Measurements from ENCODE around the gene TRAK1.

TRAK1 gene

GRCh38 chr3:42128526-42128925, 37.4 kb downstream of the TRAK1 start:
- peak; percentile 64 for DNase-seq

- peak; percentile 25 for DNase-seq
These were observed 38.1 kb downstream of the TRAK1 start for GRCh38 chr3:42129014-42129953.

DNA sequence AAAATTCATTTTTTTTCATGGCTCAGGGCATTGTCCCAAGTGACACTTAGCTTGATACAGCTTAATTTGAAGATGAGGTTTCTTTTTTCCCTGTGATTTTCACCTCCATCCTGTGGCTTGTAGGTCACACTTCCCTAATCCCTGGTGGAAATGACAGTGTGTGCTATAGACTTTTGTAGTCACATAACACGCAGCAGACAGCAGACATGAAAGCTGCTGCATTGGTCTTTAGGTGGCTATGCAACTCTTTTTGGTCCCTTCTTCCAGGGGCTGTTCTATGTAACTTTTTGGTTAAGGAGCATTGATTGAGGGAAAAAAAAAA, 38.8 kb downstream of the TRAK1 start:
- no peak for DNase-seq

DNA sequence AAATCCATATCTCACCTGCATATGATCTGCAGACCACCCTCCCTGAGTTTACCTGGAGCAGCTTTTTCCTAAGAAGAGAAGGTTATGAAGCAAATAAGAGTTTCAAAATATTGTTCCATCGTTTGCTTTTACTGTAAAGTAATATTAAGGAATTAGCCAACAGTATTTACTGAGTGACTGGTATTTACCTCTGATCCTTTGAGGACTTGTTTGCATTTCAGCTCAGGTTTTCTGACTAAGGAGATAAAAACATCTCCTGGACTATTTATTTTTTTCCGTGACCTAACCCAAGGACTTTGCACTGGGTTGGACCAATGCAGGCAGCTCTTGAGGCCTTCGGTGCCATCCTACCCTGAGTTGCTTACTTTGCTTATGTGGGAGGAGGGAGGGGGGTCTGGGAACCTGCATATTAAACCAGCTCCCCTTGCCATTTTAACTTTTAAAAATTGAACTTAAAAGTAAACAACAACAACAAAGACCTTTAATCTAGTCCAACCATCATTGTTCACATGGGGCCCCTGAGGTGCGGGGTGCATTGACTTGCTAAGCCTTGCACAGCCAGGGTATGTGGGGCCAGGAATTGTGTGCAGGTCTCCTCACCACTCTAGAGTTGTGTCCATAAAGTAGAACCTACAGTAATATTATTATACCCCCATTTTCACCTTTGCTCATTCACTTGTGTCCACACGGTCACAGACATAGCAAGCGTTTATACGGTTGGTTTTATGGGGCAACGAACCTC, 39.3 kb downstream of the TRAK1 start:
- DNase-seq, result peak; percentile 25

DNA sequence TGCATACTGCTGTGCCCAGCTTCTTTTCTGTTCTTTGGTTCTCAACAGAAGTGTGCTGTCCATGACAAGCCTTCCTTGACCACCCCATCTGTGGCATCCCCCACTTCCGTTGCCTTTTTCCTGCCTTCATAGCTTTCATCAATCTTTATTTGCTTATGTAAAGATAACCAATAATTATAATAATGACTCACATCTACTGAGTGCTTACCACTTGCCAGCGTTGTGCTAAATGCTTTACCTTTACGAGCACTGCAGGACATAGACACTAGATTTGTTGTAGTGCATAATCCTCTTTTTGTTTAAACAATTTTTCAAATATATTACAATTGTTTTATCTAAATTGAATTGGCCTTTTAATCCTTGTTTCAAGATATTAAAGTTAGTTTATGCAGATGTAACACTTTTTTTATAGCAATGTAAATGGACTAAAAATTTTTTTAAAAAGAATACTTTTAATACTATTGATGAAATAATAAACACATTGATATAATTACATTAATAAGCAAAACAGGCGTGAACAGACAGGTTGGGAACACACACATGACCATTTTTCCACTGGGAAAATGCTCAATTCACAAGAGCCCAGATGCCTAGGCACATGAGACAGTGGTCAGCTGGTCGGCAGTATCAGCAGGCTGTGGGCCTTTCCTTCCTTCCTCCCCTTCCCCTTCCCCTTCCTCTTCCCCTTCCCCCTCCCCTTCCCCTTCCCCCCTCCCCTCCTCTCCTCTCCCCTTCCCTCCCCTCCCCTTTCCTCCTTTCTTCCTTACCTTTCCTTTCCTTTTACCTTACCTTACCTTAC, 42.5 kb downstream of the TRAK1 start:
- DNase-seq, result no peak

- DNase-seq, result no peak
These were observed 43.8 kb downstream of the TRAK1 start for GRCh38 chr3:42134867-42135464.

GRCh38 chr3:42139621-42140453, 48.7 kb downstream of the TRAK1 start:
- DNase-seq, result no peak

DNA sequence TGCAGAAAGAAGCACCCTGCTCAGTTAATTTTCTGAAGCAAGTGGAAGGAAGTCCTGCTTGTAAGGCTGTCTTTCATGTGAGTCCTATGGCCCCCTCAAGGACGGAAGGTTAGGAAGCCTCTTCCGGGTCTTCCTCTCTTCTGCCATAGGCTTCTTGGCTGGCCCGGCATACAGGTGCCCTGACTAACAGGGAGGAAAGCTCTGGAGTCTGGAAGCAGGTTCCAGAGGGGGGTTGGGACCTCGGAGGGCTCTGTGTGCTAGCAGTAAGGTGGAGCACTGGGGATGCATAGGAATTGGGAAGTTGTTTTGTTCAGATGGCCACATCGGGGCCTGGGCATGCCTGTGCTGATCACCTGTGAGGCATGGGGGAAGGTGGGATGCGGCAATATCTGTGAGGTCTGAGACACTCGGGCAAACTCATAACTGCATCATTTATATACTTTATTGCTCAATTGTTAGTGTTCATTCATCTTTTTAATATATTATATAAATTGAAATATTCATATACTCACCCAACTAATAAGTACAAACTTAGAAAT, 49.6 kb downstream of the TRAK1 start:
- DNase-seq, result no peak

- no peak for DNase-seq
These were observed 52.3 kb downstream of the TRAK1 start for GRCh38 chr3:42143440-42143839.

DNA sequence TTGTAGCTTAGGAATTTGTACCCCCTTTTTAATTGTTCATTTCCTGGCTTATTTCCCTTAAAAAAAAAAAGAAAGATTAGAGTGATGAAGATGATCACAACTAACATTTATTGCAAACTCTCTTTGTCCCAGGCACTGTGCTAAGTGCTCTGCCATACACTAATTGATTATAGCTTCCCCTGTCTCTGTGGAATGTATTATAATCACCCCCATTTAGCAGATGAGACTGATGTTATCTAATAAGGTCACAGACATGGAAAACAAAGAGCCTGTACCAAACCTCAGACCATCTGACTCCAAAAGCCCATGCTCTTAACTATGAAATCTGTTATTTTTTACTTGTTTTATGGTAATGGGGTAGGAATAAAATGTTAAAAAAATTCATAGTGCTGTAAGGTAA, 53.1 kb downstream of the TRAK1 start:
- DNase-seq, result no peak

GRCh38 chr3:42148086-42148848, 57.1 kb downstream of the TRAK1 start:
- DNase-seq, result no peak

GRCh38 chr3:42148982-42149432, 57.9 kb downstream of the TRAK1 start:
- no peak for DNase-seq

DNA sequence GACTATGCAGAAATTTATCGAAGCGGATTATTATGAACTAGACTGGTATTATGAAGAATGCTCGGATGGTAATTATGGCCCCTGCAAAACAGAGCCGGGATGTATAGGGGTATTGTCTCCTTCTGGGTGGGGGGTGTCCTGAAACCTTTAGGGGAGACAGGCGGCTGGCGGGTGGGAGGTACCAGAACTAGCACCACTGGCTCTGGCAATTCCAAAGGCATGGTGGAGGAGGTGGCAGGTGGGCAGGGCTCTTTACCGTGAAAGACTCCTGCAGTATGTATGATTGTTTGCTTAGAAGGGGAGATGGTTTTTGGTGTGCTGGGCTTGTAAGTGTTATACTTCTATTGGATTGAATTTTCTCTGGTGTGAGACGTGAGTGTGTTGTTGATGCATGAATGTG, 58.4 kb downstream of the TRAK1 start:
- DNase-seq, result no peak

- no peak for DNase-seq
These were observed 58.8 kb downstream of the TRAK1 start for GRCh38 chr3:42149975-42150374.

GRCh38 chr3:42151596-42152168, 60.5 kb downstream of the TRAK1 start:
- DNase-seq, result no peak

DNA sequence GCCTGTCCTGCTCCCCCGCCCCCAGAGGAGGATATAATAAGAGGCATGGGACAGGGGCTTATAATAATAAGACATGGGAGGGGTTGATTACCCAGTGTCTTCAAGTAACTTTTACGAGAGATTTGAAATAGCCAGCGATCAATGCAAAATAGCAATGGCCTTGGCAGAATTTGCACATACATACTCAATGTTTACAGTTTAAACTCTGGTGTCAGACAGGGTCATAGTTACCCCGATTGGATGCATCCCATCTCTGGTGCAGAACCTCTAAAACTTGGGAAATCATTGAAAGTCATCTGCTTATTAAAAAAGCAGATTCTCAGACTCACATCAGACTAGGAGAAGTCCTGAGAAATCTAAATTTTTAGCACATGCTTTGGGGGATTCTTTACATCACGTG, 61.0 kb downstream of the TRAK1 start:
- DNase-seq, result no peak

GRCh38 chr3:42153039-42153438, 61.9 kb downstream of the TRAK1 start:
- no peak for DNase-seq

DNA sequence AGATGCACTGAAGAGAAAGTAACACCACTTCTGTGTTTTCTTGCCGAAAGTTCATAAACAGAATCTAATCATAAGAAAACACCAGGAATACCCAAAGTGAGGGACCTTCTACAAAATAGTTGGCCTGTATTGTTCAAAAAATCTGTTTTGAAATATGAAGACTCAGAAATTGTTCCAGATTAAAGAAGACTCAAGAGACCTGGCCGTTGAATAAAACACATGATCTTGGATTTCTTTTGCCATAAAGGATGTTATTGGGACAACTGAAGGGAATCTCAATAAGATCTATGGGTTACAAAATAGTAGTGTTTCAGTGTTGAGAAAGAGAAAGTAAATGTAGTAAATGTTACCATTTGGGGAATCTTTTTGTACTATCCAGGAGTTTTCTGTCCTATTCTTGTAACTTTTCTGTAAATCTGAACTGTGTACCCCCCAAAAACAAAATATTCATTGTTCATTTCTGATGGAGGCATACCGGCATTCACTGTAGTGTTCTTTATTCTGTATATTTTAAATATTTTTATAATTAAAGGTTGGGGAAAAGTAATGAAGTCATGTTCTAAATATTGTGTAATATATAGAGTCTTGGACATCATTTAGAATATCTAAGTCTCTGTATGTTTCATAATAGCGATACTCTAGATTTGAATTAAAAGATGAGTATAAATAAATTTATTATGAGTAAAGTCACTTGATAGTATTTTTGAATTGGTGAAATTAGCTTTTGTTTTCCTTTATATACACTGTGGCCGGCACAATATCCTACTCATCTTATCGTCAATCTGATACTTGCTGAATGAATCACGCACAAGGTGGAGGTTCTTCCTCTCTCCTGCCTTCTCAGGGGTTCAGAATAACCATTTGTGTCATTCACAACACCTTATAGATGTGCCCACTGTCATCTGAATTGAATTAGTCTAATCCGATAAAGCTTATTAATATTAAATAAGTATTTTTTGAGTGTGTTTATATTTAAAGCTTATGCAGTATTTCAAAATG, 66.7 kb downstream of the TRAK1 start:
- DNase-seq, result no peak

DNA sequence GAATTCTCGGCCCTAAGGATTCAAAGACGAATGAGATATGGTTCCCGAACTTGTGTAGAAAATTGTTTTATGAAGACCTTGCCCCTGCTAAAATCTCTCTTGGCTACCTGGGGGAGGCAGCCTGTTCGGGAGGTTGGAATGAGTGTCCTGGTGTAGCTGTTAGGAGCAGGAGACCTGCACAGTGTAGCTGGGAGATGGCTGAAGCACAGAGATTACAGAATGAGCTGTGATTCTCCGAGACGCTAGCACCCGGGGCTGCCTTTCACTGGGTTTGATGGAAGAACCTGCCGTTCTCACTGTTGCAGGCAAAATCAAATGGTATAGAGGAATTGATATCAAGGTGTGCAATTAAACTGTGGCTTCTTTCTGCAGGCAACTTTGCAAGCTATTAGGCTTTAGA, 68.0 kb downstream of the TRAK1 start:
- DNase-seq, result no peak
